ENCODE results near the gene DCST1. TPM values are rescaled to one million over a fixed set of nuclear protein-coding genes. Genes with fewer than 3 reads are reported as not detected.

DCST1 gene
- total and polyA plus RNA-seq, 2 experiments from 2014 or later: not detected

DNA sequence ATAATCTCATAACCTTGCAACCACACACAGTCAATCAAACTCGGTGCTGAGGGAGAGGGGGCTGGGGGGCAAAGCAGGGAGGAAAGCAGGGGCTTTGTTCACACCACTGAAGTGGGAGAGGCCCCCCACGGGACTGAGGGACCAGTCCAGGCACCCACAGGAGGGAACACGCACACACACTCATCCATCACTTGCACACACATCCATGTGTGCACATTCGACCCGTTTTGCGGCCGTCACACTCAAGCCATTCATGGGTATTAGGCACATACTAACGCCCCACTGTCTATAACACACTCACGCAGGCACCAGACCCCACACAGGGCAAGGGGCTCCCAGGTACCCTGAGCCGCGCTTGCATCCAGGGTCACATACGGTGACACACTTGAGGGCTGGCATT lies 59.0 kb downstream of the DCST1 start:
- H3K27me3 ChIP-seq (replicated peaks; ENCODE audit: insufficient read depth): peaks cover 17% of the 10 kb centered on the region
- no peaks in the 10 kb centered on the region for H3K4me1 ChIP-seq (ENCODE audit: insufficient read depth)
- H3K4me3 ChIP-seq: no peak overlapping the region
- H3K79me2 ChIP-seq (ENCODE audit: insufficient read depth): no peaks in the 10 kb centered on the region
- DNase-seq: no peak
- no peak for TF ChIP-seq EZH2 (IDR thresholded peaks at IDR 0.05; ENCODE audit: insufficient read depth, poor library complexity, severe bottlenecking)
- no peak for TF ChIP-seq EZH2phosphoT487 (IDR thresholded peaks at IDR 0.05; ENCODE audit: insufficient read depth, low read depth)
- no peak overlapping the region for H3K4me2 ChIP-seq (ENCODE audit: unreplicated experiment)
- 79 to 81% methylated on average over 12 of the region's 12 CpGs for WGBS, 2 experiments (ENCODE audit: low coverage in 1 of 2, low lambda C conversion rate in 2 of 2, missing lambda C conversion rate in 2 of 2)
- no peak overlapping the region for H3K9ac ChIP-seq
- H4K20me1 ChIP-seq (ENCODE audit: insufficient read depth): no peaks in the 10 kb centered on the region
- H3K27ac ChIP-seq: no peak overlapping the region
- H3K9me3 ChIP-seq (ENCODE audit: low read depth): no peaks in the 10 kb centered on the region
- H3K36me3 ChIP-seq (ENCODE audit: low read depth): no peaks in the 10 kb centered on the region
- H3F3A ChIP-seq (ENCODE audit: insufficient read depth): 0 out of 2 replicates have a peak, but pooled peaks cover 6% of the 10 kb centered on the region
- H3K9me2 ChIP-seq (ENCODE audit: insufficient read depth): no peaks in the 10 kb centered on the region
- no peak overlapping the region for H2AFZ ChIP-seq
- in situ Hi-C loops (cut with MboI): loop anchor here (5.0 kb wide), 1 partner anchor 75 kb away; no protein-coding TSS in a partner anchor

GRCh38 chr1:155093911-155094621 lies 60.4 kb downstream of the DCST1 start:
- Histone ChIP-seq H3F3A (ENCODE audit: insufficient read depth) (0 out of 2 replicates have a peak, but pooled peaks cover 6% of the 10 kb centered on the region), H4K20me1 (ENCODE audit: insufficient read depth) (no peaks in the 10 kb centered on the region), H3K27me3 (replicated peaks; ENCODE audit: insufficient read depth) (peaks cover 17% of the 10 kb centered on the region), H3K9ac (no peak overlapping the region), H3K4me2 (ENCODE audit: unreplicated experiment) (no peak overlapping the region), H3K9me3 (ENCODE audit: low read depth) (no peaks in the 10 kb centered on the region), H3K36me3 (ENCODE audit: low read depth) (no peaks in the 10 kb centered on the region), H3K4me3 (no peak overlapping the region), H3K9me2 (ENCODE audit: insufficient read depth) (no peaks in the 10 kb centered on the region), H3K4me1 (ENCODE audit: insufficient read depth) (no peaks in the 10 kb centered on the region), H3K79me2 (ENCODE audit: insufficient read depth) (no peaks in the 10 kb centered on the region), H3K27ac (no peak overlapping the region), H2AFZ (peak overlapping the region; percentile 49; the same call in 1 of the 2 replicates)
- no peak for TF ChIP-seq EZH2phosphoT487 (IDR thresholded peaks at IDR 0.05; ENCODE audit: insufficient read depth, low read depth)
- 13 to 16% methylated on average over 13 of the region's 13 CpGs for WGBS, 2 experiments (ENCODE audit: low coverage in 1 of 2, low lambda C conversion rate in 2 of 2, missing lambda C conversion rate in 2 of 2)
- in situ Hi-C loops (cut with MboI): loop anchor here (5.0 kb wide), 1 partner anchor 73 kb away; no protein-coding TSS in a partner anchor
- DNase-seq: peak; percentile 58

DNA sequence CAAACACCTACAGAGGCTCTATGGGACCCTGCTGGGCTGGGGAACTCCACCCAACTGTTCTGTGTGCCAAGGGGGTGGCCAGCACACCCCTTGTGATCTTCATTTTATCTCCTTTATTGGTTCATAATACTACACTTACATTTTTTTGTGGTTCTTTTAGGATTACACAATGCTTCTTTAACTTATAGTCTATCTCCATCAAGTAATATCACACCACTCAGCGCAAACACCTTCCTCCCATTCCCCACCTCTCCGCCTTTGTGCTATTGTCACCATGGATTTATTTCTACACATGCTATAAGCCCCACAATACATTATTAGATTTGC lies 61.0 kb downstream of the DCST1 start:
- H3K27me3 ChIP-seq (replicated peaks; ENCODE audit: insufficient read depth): peaks cover 17% of the 10 kb centered on the region
- in situ Hi-C loops (cut with MboI): loop anchor here (5.0 kb wide), 1 partner anchor 73 kb away; no protein-coding TSS in a partner anchor
- H2AFZ ChIP-seq: no peak overlapping the region
- 0 out of 2 replicates have a peak, but pooled peaks cover 6% of the 10 kb centered on the region for H3F3A ChIP-seq (ENCODE audit: insufficient read depth)
- no peaks in the 10 kb centered on the region for H3K9me2 ChIP-seq (ENCODE audit: insufficient read depth)
- no peaks in the 10 kb centered on the region for H4K20me1 ChIP-seq (ENCODE audit: insufficient read depth)
- TF ChIP-seq EZH2phosphoT487 (IDR thresholded peaks at IDR 0.05; ENCODE audit: insufficient read depth, low read depth) (no peak), EZH2 (IDR thresholded peaks at IDR 0.05; ENCODE audit: insufficient read depth, poor library complexity, severe bottlenecking) (no peak)
- no peaks in the 10 kb centered on the region for H3K36me3 ChIP-seq (ENCODE audit: low read depth)
- no peak overlapping the region for H3K4me2 ChIP-seq (ENCODE audit: unreplicated experiment)
- H3K27ac ChIP-seq: no peak overlapping the region
- no peaks in the 10 kb centered on the region for H3K9me3 ChIP-seq (ENCODE audit: low read depth)
- no peak for DNase-seq
- no peaks in the 10 kb centered on the region for H3K4me1 ChIP-seq (ENCODE audit: insufficient read depth)
- no peak overlapping the region for H3K9ac ChIP-seq
- H3K79me2 ChIP-seq (ENCODE audit: insufficient read depth): no peaks in the 10 kb centered on the region
- WGBS, 2 experiments (ENCODE audit: low coverage in 1 of 2, low lambda C conversion rate in 2 of 2, missing lambda C conversion rate in 2 of 2): 77 to 85% methylated on average over 2 of the region's 2 CpGs
- no peak overlapping the region for H3K4me3 ChIP-seq

DNA sequence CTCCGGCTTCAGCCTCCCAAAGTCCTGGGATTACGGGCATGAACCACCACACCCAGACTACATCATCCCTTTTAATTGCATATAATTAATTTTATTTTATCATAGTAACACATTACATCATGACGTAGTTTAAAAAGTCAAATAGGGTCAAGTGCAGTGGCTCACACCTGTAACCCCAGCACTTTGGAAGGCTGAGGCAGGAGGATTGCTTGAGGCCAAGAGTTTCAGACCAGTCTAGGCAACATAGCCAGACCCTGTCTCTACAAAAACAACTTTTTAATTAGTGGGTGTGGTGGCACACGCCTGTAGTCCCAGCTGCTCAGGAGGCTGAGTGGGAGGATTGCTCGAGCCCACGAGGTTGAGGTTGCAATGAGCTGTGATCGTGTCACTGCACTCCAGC lies 65.7 kb downstream of the DCST1 start:
- Histone ChIP-seq H3K4me2 (ENCODE audit: unreplicated experiment) (no peak overlapping the region), H3K9me2 (ENCODE audit: insufficient read depth) (no peaks in the 10 kb centered on the region), H4K20me1 (ENCODE audit: insufficient read depth) (no peaks in the 10 kb centered on the region), H3K4me3 (no peak overlapping the region), H2AFZ (no peak overlapping the region), H3K27ac (no peak overlapping the region), H3K9ac (no peak overlapping the region), H3F3A (ENCODE audit: insufficient read depth) (0 out of 2 replicates have a peak, but pooled peaks cover 6% of the 10 kb centered on the region), H3K36me3 (ENCODE audit: low read depth) (no peaks in the 10 kb centered on the region), H3K9me3 (ENCODE audit: low read depth) (no peaks in the 10 kb centered on the region), H3K27me3 (replicated peaks; ENCODE audit: insufficient read depth) (peaks cover 19% of the 10 kb centered on the region), H3K79me2 (ENCODE audit: insufficient read depth) (no peaks in the 10 kb centered on the region), H3K4me1 (ENCODE audit: insufficient read depth) (no peaks in the 10 kb centered on the region)
- no peak for DNase-seq
- WGBS, 2 experiments (ENCODE audit: low coverage in 1 of 2, low lambda C conversion rate in 2 of 2, missing lambda C conversion rate in 2 of 2): 63 to 69% methylated on average over 7 of the region's 7 CpGs
- TF ChIP-seq EZH2 (IDR thresholded peaks at IDR 0.05; ENCODE audit: insufficient read depth, poor library complexity, severe bottlenecking) (no peak), EZH2phosphoT487 (IDR thresholded peaks at IDR 0.05; ENCODE audit: insufficient read depth, low read depth) (no peak)
- in situ Hi-C loops (cut with MboI): no loop called here

Other genes with a start within 250 kb of the DCST1 start
- not detected in 2 replicates for gene KCNN3, start 163.5 kb upstream of the DCST1 start, total RNA-seq (2014; rRNA removed; shearing (Covaris generic))
- gene KCNN3, start 163.5 kb upstream of the DCST1 start, polyA plus RNA-seq (2016; fragmentation: Nextera tagmentation; extraction: Ambion mirVana): not detected in 2 replicates
- gene PMVK, start 97.1 kb upstream of the DCST1 start, total RNA-seq (2014; rRNA removed; shearing (Covaris generic)): 2.1 and 6.4 TPM in 2 replicates
- gene PMVK, start 97.1 kb upstream of the DCST1 start, polyA plus RNA-seq (2016; fragmentation: Nextera tagmentation; extraction: Ambion mirVana): 36.6 and 40.2 TPM in 2 replicates
- gene PBXIP1, start 77.7 kb upstream of the DCST1 start, total RNA-seq (2014; rRNA removed; shearing (Covaris generic)): 70.4 and 72.2 TPM in 2 replicates
- gene PBXIP1, start 77.7 kb upstream of the DCST1 start, polyA plus RNA-seq (2016; fragmentation: Nextera tagmentation; extraction: Ambion mirVana): 25.9 and 26.4 TPM in 2 replicates
- 13.2 and 14.9 TPM in 2 replicates for gene PYGO2, start 72.0 kb upstream of the DCST1 start, total RNA-seq (2014; rRNA removed; shearing (Covaris generic))
- gene PYGO2, start 72.0 kb upstream of the DCST1 start, polyA plus RNA-seq (2016; fragmentation: Nextera tagmentation; extraction: Ambion mirVana): 14.7 and 15.4 TPM in 2 replicates
- 295 and 319 TPM in 2 replicates for gene SHC1, start 63.1 kb upstream of the DCST1 start, total RNA-seq (2014; rRNA removed; shearing (Covaris generic))
- 275 and 278 TPM in 2 replicates for gene SHC1, start 63.1 kb upstream of the DCST1 start, polyA plus RNA-seq (2016; fragmentation: Nextera tagmentation; extraction: Ambion mirVana)
- gene CKS1B, start 59.1 kb upstream of the DCST1 start, total RNA-seq (2014; rRNA removed; shearing (Covaris generic)): 45.6 and 50.3 TPM in 2 replicates
- gene CKS1B, start 59.1 kb upstream of the DCST1 start, polyA plus RNA-seq (2016; fragmentation: Nextera tagmentation; extraction: Ambion mirVana): 113 and 119 TPM in 2 replicates
- gene FLAD1, start 50.5 kb upstream of the DCST1 start, total RNA-seq (2014; rRNA removed; shearing (Covaris generic)): 15.6 and 21.3 TPM in 2 replicates
- gene FLAD1, start 50.5 kb upstream of the DCST1 start, polyA plus RNA-seq (2016; fragmentation: Nextera tagmentation; extraction: Ambion mirVana): 26.4 and 30.2 TPM in 2 replicates
- gene LENEP, start 40.2 kb upstream of the DCST1 start, total RNA-seq (2014; rRNA removed; shearing (Covaris generic)): not detected in 2 replicates
- not detected in 2 replicates for gene LENEP, start 40.2 kb upstream of the DCST1 start, polyA plus RNA-seq (2016; fragmentation: Nextera tagmentation; extraction: Ambion mirVana)
- gene ZBTB7B, start 31.0 kb upstream of the DCST1 start, total RNA-seq (2014; rRNA removed; shearing (Covaris generic)): 16.8 and 27.0 TPM in 2 replicates
- gene ZBTB7B, start 31.0 kb upstream of the DCST1 start, polyA plus RNA-seq (2016; fragmentation: Nextera tagmentation; extraction: Ambion mirVana): 2.3 and 2.9 TPM in 2 replicates
- gene DCST2, start within 50 bp of the DCST1 start, total RNA-seq (2014; rRNA removed; shearing (Covaris generic)): not detected in 2 replicates
- gene DCST2, start within 50 bp of the DCST1 start, polyA plus RNA-seq (2016; fragmentation: Nextera tagmentation; extraction: Ambion mirVana): 0.14 and 0.16 TPM in 2 replicates
- gene ADAM15, start 17.5 kb downstream of the DCST1 start, total RNA-seq (2014; rRNA removed; shearing (Covaris generic)): 85.6 and 109 TPM in 2 replicates
- gene ADAM15, start 17.5 kb downstream of the DCST1 start, polyA plus RNA-seq (2016; fragmentation: Nextera tagmentation; extraction: Ambion mirVana): 73.0 and 80.4 TPM in 2 replicates
- gene EFNA4, start 29.9 kb downstream of the DCST1 start, total RNA-seq (2014; rRNA removed; shearing (Covaris generic)): 2.4 and 5.5 TPM in 2 replicates
- 4.4 and 4.6 TPM in 2 replicates for gene EFNA4, start 29.9 kb downstream of the DCST1 start, polyA plus RNA-seq (2016; fragmentation: Nextera tagmentation; extraction: Ambion mirVana)
- 1.4 and 3.0 TPM in 2 replicates for gene EFNA3, start 45.0 kb downstream of the DCST1 start, total RNA-seq (2014; rRNA removed; shearing (Covaris generic))
- 2.5 and 2.7 TPM in 2 replicates for gene EFNA3, start 45.0 kb downstream of the DCST1 start, polyA plus RNA-seq (2016; fragmentation: Nextera tagmentation; extraction: Ambion mirVana)
- not detected in 2 replicates for gene EFNA1, start 94.1 kb downstream of the DCST1 start, total RNA-seq (2014; rRNA removed; shearing (Covaris generic))
- gene EFNA1, start 94.1 kb downstream of the DCST1 start, polyA plus RNA-seq (2016; fragmentation: Nextera tagmentation; extraction: Ambion mirVana): not detected in 2 replicates
- gene SLC50A1, start 102.0 kb downstream of the DCST1 start, total RNA-seq (2014; rRNA removed; shearing (Covaris generic)): 33.4 and 34.1 TPM in 2 replicates
- gene SLC50A1, start 102.0 kb downstream of the DCST1 start, polyA plus RNA-seq (2016; fragmentation: Nextera tagmentation; extraction: Ambion mirVana): 55.1 and 58.3 TPM in 2 replicates
- 21.8 and 50.7 TPM in 2 replicates for gene DPM3, start 106.7 kb downstream of the DCST1 start, total RNA-seq (2014; rRNA removed; shearing (Covaris generic))
- gene DPM3, start 106.7 kb downstream of the DCST1 start, polyA plus RNA-seq (2016; fragmentation: Nextera tagmentation; extraction: Ambion mirVana): 75.3 and 82.3 TPM in 2 replicates
- gene KRTCAP2, start 139.5 kb downstream of the DCST1 start, total RNA-seq (2014; rRNA removed; shearing (Covaris generic)): 92.7 and 189 TPM in 2 replicates
- gene KRTCAP2, start 139.5 kb downstream of the DCST1 start, polyA plus RNA-seq (2016; fragmentation: Nextera tagmentation; extraction: Ambion mirVana): 480 and 484 TPM in 2 replicates
- gene TRIM46, start 140.0 kb downstream of the DCST1 start, total RNA-seq (2014; rRNA removed; shearing (Covaris generic)): 3.4 TPM in 2 replicates
- gene TRIM46, start 140.0 kb downstream of the DCST1 start, polyA plus RNA-seq (2016; fragmentation: Nextera tagmentation; extraction: Ambion mirVana): 1.6 and 2.1 TPM in 2 replicates
- 20.6 and 21.4 TPM in 2 replicates for gene THBS3, start 174.1 kb downstream of the DCST1 start, total RNA-seq (2014; rRNA removed; shearing (Covaris generic))
- 14.9 and 16.6 TPM in 2 replicates for gene THBS3, start 174.1 kb downstream of the DCST1 start, polyA plus RNA-seq (2016; fragmentation: Nextera tagmentation; extraction: Ambion mirVana)
- gene MTX1, start 174.9 kb downstream of the DCST1 start, total RNA-seq (2014; rRNA removed; shearing (Covaris generic)): 39.6 and 61.4 TPM in 2 replicates
- gene MTX1, start 174.9 kb downstream of the DCST1 start, polyA plus RNA-seq (2016; fragmentation: Nextera tagmentation; extraction: Ambion mirVana): 69.2 and 78.6 TPM in 2 replicates
- gene ENTREP3, start 221.7 kb downstream of the DCST1 start, total RNA-seq (2014; rRNA removed; shearing (Covaris generic)): 6.4 and 8.0 TPM in 2 replicates
- 8.0 TPM in 2 replicates for gene ENTREP3, start 221.7 kb downstream of the DCST1 start, polyA plus RNA-seq (2016; fragmentation: Nextera tagmentation; extraction: Ambion mirVana)
- 53.6 and 80.5 TPM in 2 replicates for gene SCAMP3, start 228.5 kb downstream of the DCST1 start, total RNA-seq (2014; rRNA removed; shearing (Covaris generic))
- 135 and 141 TPM in 2 replicates for gene SCAMP3, start 228.5 kb downstream of the DCST1 start, polyA plus RNA-seq (2016; fragmentation: Nextera tagmentation; extraction: Ambion mirVana)
- gene CLK2, start 239.7 kb downstream of the DCST1 start, total RNA-seq (2014; rRNA removed; shearing (Covaris generic)): 16.8 and 24.0 TPM in 2 replicates
- 10.2 and 10.4 TPM in 2 replicates for gene CLK2, start 239.7 kb downstream of the DCST1 start, polyA plus RNA-seq (2016; fragmentation: Nextera tagmentation; extraction: Ambion mirVana)
- 0.76 and 1.4 TPM in 2 replicates for gene HCN3, start 243.6 kb downstream of the DCST1 start, total RNA-seq (2014; rRNA removed; shearing (Covaris generic))
- 1.6 and 1.9 TPM in 2 replicates for gene HCN3, start 243.6 kb downstream of the DCST1 start, polyA plus RNA-seq (2016; fragmentation: Nextera tagmentation; extraction: Ambion mirVana)

All from GM23248 (cell line).